Neural progenitor cell (in vitro differentiated cells): Measurements from ENCODE around the gene LRP5. TPM values are rescaled to one million over a fixed set of nuclear protein-coding genes. Genes with fewer than 3 reads are reported as not detected.

ENCODE experiments used
- DNase-seq: peaks from one replicate; pipeline ENCODE4 v3.0.0-alpha.2; 2016; ENCODE audit warnings: low spot score
- H2AFZ ChIP-seq: fragments of 200-600 bp; sonication (generic); replicated peaks from 2 replicates; pipeline ENCODE4 v1.6.1; 2016; ENCODE audit warnings: antibody characterized with exemption
- H3F3A ChIP-seq: fragments of 200-600 bp; sonication (generic); 2 replicates; pipeline ENCODE4 v1.6.1; 2016; ENCODE audit warnings: antibody characterized with exemption, low read depth
- H3K27ac ChIP-seq: fragments of 200-600 bp; sonication (generic); 2 replicates; pipeline ENCODE4 v1.5.1; 2016; ENCODE audit warnings: mild to moderate bottlenecking
- H3K27me3 ChIP-seq: fragments of 200-600 bp; sonication (generic); 2 replicates; pipeline ENCODE4 v1.6.1; 2016; ENCODE audit warnings: mild to moderate bottlenecking, moderate library complexity
- H3K36me3 ChIP-seq: fragments of 200-600 bp; sonication (generic); 2 replicates; pipeline ENCODE4 v1.5.1; 2016
- H3K4me1 ChIP-seq: fragments of 200-600 bp; sonication (generic); 2 replicates; pipeline ENCODE4 v1.6.1; 2016; ENCODE audit warnings: mixed run types
- H3K4me2 ChIP-seq: fragments of 200-600 bp; sonication (generic); 2 replicates; pipeline ENCODE4 v1.6.1; 2016
- H3K4me3 ChIP-seq: fragments of 200-600 bp; sonication (generic); 2 replicates; pipeline ENCODE4 v1.5.1; 2016
- H3K79me2 ChIP-seq: fragments of 200-600 bp; sonication (generic); 2 replicates; pipeline ENCODE4 v1.6.1; 2016; ENCODE audit warnings: low read depth
- H3K9ac ChIP-seq: fragments of 200-600 bp; sonication (generic); 2 replicates; pipeline ENCODE4 v1.6.1; 2016
- H3K9me3 ChIP-seq: fragments of 200-600 bp; sonication (generic); 2 replicates; pipeline ENCODE4 v1.5.1; 2016; ENCODE audit warnings: low read depth
- H4K20me1 ChIP-seq: fragments of 200-600 bp; sonication (generic); 2 replicates; pipeline ENCODE4 v1.6.1; 2016; ENCODE audit warnings: low read depth
- H3K27ac Mint-ChIP-seq: 3 replicates; pipeline ENCODE4 v1.8.0; 2021; ENCODE audit warnings: mixed read lengths
- H3K27me3 Mint-ChIP-seq: 2 replicates; pipeline ENCODE4 v1.8.0; 2022; ENCODE audit warnings: low read depth, mild to moderate bottlenecking, inconsistent platforms, moderate library complexity, mixed read lengths; ENCODE audit not compliant: insufficient read depth
- H3K36me3 Mint-ChIP-seq: 3 replicates; pipeline ENCODE4 v1.8.0; 2021; ENCODE audit warnings: mixed read lengths
- H3K4me1 Mint-ChIP-seq: 3 replicates; pipeline ENCODE4 v1.8.0; 2021; ENCODE audit warnings: mixed read lengths
- H3K4me3 Mint-ChIP-seq: 3 replicates; pipeline ENCODE4 v1.8.0; 2021; ENCODE audit warnings: mild to moderate bottlenecking, moderate library complexity, mixed read lengths
- H3K9me3 Mint-ChIP-seq: 3 replicates; pipeline ENCODE4 v1.8.0; 2020; ENCODE audit warnings: mixed read lengths
- EZH2 ChIP-seq: fragments of 200-600 bp; sonication (generic); IDR thresholded peaks from 2 replicates; pipeline ENCODE4 v1.6.1; 2017; ENCODE audit warnings: antibody characterized with exemption, mild to moderate bottlenecking, moderate library complexity
- EZH2phosphoT487 ChIP-seq: fragments of 200-600 bp; sonication (generic); IDR thresholded peaks from 2 replicates; pipeline ENCODE4 v1.6.1; 2017; ENCODE audit warnings: antibody characterized with exemption
- total RNA-seq: library from RNA; depleted of rRNA; stranded (reverse); fragments of >200 nt; gene quantifications from 2 replicates; pipeline ENCODE4 v1.2.3, GENCODE V29; 2015; ENCODE audit warnings: low replicate concordance
- TF ChIP-seq, protein P1 (sequence below): fragments of 200-600 bp; sonication (generic); IDR thresholded peaks from 2 replicates; pipeline ENCODE4 v1.5.1; 2017; ENCODE audit warnings: antibody characterized with exemption, mild to moderate bottlenecking

LRP5 gene
- total RNA-seq, 1 donor from 2014 or later, result 7.3 TPM

DNA sequence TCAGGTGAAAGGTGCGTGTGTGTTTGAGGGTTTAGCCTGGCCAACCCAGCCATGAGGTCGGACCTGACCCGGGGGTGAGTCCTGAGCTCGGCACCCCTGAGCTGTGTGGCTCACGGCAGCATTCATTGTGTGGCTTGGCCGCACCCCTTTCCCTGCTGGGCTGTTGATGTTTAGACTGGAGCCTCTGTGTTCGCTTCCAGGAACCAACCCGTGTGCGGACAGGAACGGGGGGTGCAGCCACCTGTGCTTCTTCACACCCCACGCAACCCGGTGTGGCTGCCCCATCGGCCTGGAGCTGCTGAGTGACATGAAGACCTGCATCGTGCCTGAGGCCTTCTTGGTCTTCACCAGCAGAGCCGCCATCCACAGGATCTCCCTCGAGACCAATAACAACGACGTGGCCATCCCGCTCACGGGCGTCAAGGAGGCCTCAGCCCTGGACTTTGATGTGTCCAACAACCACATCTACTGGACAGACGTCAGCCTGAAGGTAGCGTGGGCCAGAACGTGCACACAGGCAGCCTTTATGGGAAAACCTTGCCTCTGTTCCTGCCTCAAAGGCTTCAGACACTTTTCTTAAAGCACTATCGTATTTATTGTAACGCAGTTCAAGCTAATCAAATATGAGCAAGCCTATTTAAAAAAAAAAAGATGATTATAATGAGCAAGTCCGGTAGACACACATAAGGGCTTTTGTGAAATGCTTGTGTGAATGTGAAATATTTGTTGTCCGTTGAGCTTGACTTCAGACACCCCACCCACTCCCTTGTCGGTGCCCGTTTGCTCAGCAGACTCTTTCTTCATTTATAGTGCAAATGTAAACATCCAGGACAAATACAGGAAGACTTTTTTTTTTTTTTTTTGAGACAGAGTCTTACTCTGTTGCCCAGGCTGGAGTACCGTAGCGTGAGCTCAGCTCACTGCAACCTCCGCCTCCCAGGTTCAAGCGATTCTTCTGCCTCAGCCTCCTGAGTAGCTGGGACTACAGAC lies 94.2 kb downstream of the LRP5 start:
- TF ChIP-seq EZH2, result no peak
- TF ChIP-seq, protein P1, sequence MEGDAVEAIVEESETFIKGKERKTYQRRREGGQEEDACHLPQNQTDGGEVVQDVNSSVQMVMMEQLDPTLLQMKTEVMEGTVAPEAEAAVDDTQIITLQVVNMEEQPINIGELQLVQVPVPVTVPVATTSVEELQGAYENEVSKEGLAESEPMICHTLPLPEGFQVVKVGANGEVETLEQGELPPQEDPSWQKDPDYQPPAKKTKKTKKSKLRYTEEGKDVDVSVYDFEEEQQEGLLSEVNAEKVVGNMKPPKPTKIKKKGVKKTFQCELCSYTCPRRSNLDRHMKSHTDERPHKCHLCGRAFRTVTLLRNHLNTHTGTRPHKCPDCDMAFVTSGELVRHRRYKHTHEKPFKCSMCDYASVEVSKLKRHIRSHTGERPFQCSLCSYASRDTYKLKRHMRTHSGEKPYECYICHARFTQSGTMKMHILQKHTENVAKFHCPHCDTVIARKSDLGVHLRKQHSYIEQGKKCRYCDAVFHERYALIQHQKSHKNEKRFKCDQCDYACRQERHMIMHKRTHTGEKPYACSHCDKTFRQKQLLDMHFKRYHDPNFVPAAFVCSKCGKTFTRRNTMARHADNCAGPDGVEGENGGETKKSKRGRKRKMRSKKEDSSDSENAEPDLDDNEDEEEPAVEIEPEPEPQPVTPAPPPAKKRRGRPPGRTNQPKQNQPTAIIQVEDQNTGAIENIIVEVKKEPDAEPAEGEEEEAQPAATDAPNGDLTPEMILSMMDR, result no peak
- no peak for TF ChIP-seq EZH2phosphoT487
- H3K4me1 Mint-ChIP-seq, result no peaks in the 10 kb centered on the region
- Histone ChIP-seq H3K9ac (no peak overlapping the region), H3K36me3 (no peaks in the 10 kb centered on the region), H3F3A (peaks cover 4% of the 10 kb centered on the region), H2AFZ (no peak overlapping the region), H3K4me1 (no peaks in the 10 kb centered on the region), H3K79me2 (no peaks in the 10 kb centered on the region), H3K27ac (no peak overlapping the region), H3K4me3 (no peak overlapping the region), H3K27me3 (no peaks in the 10 kb centered on the region), H4K20me1 (no peaks in the 10 kb centered on the region), H3K4me2 (no peak overlapping the region), H3K9me3 (no peaks in the 10 kb centered on the region)
- no peak for DNase-seq
- H3K4me3 Mint-ChIP-seq, result no peak overlapping the region
- H3K27ac Mint-ChIP-seq, result no peak overlapping the region
- no peaks in the 10 kb centered on the region for H3K9me3 Mint-ChIP-seq
- H3K36me3 Mint-ChIP-seq, result peaks cover 18% of the 10 kb centered on the region
- H3K27me3 Mint-ChIP-seq, result no peaks in the 10 kb centered on the region

DNA sequence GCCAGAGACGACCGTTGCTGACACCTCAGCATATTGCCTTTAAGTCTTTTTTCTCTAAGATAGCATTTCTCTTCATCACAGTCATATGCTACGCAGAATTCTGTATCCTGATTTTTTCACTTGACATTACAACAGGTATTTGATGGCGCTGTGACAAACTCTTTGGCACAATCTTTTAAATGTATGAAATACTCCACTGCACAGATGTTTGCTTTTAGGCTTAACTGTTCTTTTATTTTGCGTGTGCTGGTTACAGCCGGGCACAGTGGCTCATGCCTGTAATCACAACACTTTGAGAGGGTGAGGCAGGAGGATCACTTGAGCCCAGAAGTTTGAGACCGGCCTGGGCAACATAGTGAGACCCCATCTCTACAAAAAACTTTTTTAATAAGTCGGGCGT lies 96.1 kb downstream of the LRP5 start:
- Histone ChIP-seq H3K4me3 (no peak overlapping the region), H3K27ac (no peak overlapping the region), H3K27me3 (no peaks in the 10 kb centered on the region), H3K79me2 (no peaks in the 10 kb centered on the region), H3K9ac (no peak overlapping the region), H3K4me2 (no peak overlapping the region), H3K9me3 (no peaks in the 10 kb centered on the region), H2AFZ (no peak overlapping the region), H3F3A (peaks cover 4% of the 10 kb centered on the region), H4K20me1 (no peaks in the 10 kb centered on the region), H3K4me1 (no peaks in the 10 kb centered on the region), H3K36me3 (no peaks in the 10 kb centered on the region)
- TF ChIP-seq EZH2 (no peak), EZH2phosphoT487 (no peak)
- TF ChIP-seq, protein P1, result no peak
- H3K4me3 Mint-ChIP-seq, result no peak overlapping the region
- no peak for DNase-seq
- H3K36me3 Mint-ChIP-seq, result peaks cover 20% of the 10 kb centered on the region
- H3K4me1 Mint-ChIP-seq, result no peaks in the 10 kb centered on the region
- H3K27ac Mint-ChIP-seq, result no peak overlapping the region
- H3K9me3 Mint-ChIP-seq, result no peaks in the 10 kb centered on the region
- no peaks in the 10 kb centered on the region for H3K27me3 Mint-ChIP-seq

DNA sequence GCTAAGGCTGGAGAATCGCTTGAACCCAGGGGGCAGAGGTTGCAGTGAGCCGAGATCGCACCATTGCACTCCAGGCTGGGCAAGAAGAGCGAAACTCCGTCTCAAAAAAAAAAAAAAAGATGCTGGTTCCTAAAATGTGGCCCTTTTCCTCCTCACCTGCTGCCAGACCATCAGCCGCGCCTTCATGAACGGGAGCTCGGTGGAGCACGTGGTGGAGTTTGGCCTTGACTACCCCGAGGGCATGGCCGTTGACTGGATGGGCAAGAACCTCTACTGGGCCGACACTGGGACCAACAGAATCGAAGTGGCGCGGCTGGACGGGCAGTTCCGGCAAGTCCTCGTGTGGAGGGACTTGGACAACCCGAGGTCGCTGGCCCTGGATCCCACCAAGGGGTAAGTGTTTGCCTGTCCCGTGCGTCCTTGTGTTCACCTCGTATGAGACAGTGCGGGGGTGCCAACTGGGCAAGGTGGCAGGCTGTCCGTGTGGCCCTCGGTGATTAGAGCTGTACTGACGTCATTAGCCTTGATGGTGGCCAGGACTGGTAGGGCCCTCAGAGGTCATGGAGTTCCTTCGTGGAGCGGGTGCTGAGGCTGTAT lies 97.5 kb downstream of the LRP5 start:
- Mint-ChIP-seq H3K36me3 (peaks cover 19% of the 10 kb centered on the region), H3K9me3 (no peaks in the 10 kb centered on the region), H3K4me3 (no peak overlapping the region), H3K4me1 (no peaks in the 10 kb centered on the region), H3K27ac (no peak overlapping the region), H3K27me3 (no peaks in the 10 kb centered on the region)
- H3F3A ChIP-seq, result peaks cover 4% of the 10 kb centered on the region
- no peak overlapping the region for H3K27ac ChIP-seq
- H3K9ac ChIP-seq, result no peak overlapping the region
- no peaks in the 10 kb centered on the region for H3K9me3 ChIP-seq
- H3K36me3 ChIP-seq, result no peaks in the 10 kb centered on the region
- no peaks in the 10 kb centered on the region for H3K4me1 ChIP-seq
- no peak overlapping the region for H2AFZ ChIP-seq
- TF ChIP-seq EZH2phosphoT487 (no peak), EZH2 (no peak)
- TF ChIP-seq, protein P1, result no peak
- no peak overlapping the region for H3K4me3 ChIP-seq
- no peaks in the 10 kb centered on the region for H4K20me1 ChIP-seq
- no peak for DNase-seq
- H3K27me3 ChIP-seq, result no peaks in the 10 kb centered on the region
- H3K79me2 ChIP-seq, result no peaks in the 10 kb centered on the region
- H3K4me2 ChIP-seq, result no peak overlapping the region
